Measurements from ENCODE around the gene UBQLNL.

DNA sequence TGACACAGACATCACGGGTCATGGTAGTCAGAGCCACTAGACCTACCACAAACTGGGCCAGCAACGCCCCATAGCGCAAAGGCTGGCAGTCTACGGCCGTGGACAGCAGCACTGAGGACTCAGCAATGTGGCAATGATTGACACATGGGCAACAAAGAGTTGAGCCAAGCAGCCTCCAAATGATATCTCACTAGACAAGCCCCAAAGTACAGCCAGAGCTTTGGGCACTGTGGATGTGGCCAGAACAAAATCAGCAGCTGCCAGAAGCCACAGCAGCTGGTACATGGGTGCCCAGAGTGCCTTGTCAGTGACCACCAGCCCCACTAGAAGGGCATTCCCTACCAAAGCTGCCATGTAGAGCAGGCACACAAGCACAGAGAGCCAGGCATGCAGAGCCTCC lies 11.2 kb upstream of the UBQLNL start:
- TF ChIP-seq KDM4B (CRISPR knock-in tag; IDR thresholded peaks at IDR 0.05) (no peak), RFX5 (IDR thresholded peaks at IDR 0.05; ENCODE audit: low read depth, low read length) (no peak), ZNF362 (CRISPR knock-in tag; IDR thresholded peaks at IDR 0.05; ENCODE audit: borderline replicate concordance) (no peak), TEAD2 (CRISPR knock-in tag; IDR thresholded peaks at IDR 0.05) (no peak), ZSCAN12 (CRISPR knock-in tag; IDR thresholded peaks at IDR 0.05) (no peak), ZNF343 (CRISPR knock-in tag; IDR thresholded peaks at IDR 0.05) (no peak), POLR2A (IDR thresholded peaks at IDR 0.05; ENCODE audit: insufficient read depth in 1 of 2, low read depth in 2 of 2, low read length in 2 of 2) (no peak), SP4 (CRISPR knock-in tag; IDR thresholded peaks at IDR 0.05) (no peak), EP300 (IDR thresholded peaks at IDR 0.05; ENCODE audit: low read depth in 2 of 2, low read length in 2 of 2) (no peak), EP300 (CRISPR knock-in tag; IDR thresholded peaks at IDR 0.05; ENCODE audit: borderline replicate concordance) (no peak)
